Kidney capillary endothelial cell (primary cell): Measurements from ENCODE around the gene ETNPPL.

ENCODE experiments used
- DNase-seq: peaks from one replicate; pipeline ENCODE4 v3.0.0-alpha.2; 2018; ENCODE audit warnings: low spot score

Gene ETNPPL

DNA sequence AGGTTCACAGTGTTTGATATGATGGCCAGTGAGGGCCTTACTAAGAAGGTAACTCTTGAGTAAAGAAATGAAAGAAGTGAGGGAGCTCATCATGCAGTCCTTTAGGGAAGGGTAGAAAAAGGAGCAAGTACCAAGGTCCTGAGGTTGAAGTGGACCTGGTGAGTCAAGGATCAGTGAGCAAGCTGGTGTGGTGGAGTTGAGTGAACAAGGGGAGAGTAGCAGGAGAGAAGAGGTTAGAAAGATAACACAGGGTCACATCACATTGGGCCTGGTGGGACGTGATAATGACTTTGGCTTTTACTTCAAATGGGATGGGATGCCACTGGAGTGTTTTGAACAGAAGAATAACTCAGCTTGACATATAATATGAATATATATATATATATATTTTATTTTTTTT is 67.8 kb downstream of the ETNPPL start:
- DNase-seq, result no peak

GRCh38 chr4:108694423-108694822 is 68.4 kb downstream of the ETNPPL start:
- no peak for DNase-seq

- DNase-seq, result no peak
Measured at GRCh38 chr4:108693819-108694218, 69.0 kb downstream of the ETNPPL start.

DNA sequence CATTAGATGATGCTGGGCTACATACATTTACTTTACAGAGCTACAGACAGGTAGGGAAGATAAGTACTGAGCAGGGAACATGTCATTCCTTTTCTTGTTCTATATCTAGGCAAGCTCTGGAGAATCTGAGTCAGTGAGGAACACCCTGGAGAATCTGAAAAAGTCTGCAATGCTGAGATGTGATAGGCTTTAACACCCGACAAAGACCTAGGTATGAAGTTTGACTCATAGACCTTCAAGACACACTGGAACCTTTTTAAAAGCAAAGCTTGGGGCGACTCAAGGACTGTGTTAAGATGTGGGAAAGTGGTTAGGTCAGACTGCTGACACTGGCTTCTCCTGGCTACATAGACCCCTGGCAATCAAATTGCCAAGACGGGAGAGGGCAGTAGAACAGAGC is 69.6 kb downstream of the ETNPPL start:
- no peak for DNase-seq
